Omental fat pad (tissue), 4 donors: ENCODE data around the gene ZNF780A. TPM values are rescaled to one million over a fixed set of nuclear protein-coding genes. Genes with fewer than 3 reads are reported as not detected.

Source experiments
- ATAC-seq: fragments of 150-250 bp; one replicate; pipeline ENCODE4 v1.9.1; 2016; ENCODE audit warnings: mild to moderate bottlenecking, moderate library complexity; ENCODE audit not compliant: low FRiP score
- DNase-seq: peaks from one replicate; pipeline ENCODE4 v3.0.0-alpha.2; 2019; ENCODE audit warnings: low spot score
- total RNA-seq, 4 donors: library from RNA; depleted of rRNA; stranded (reverse); fragments of >200 nt; gene quantifications; one replicate each; pipeline ENCODE4 v1.1.0, GENCODE V29; 2016
- TF ChIP-seq, protein P1 (sequence below), 3 donors: fragments of 450-650 bp; IDR thresholded peaks; one replicate each; pipeline ENCODE4 v1.5.1; 2016 to 2017; ENCODE audit warnings: antibody characterized with exemption in 3 of 3, mild to moderate bottlenecking in 3 of 3, moderate library complexity in 2 of 3

ZNF780A gene
- total RNA-seq: 10 to 100 TPM in 3 of 4 donors, 1 to 10 TPM in 1; 4.8 to 14.7 (median 11.4) TPM

DNA sequence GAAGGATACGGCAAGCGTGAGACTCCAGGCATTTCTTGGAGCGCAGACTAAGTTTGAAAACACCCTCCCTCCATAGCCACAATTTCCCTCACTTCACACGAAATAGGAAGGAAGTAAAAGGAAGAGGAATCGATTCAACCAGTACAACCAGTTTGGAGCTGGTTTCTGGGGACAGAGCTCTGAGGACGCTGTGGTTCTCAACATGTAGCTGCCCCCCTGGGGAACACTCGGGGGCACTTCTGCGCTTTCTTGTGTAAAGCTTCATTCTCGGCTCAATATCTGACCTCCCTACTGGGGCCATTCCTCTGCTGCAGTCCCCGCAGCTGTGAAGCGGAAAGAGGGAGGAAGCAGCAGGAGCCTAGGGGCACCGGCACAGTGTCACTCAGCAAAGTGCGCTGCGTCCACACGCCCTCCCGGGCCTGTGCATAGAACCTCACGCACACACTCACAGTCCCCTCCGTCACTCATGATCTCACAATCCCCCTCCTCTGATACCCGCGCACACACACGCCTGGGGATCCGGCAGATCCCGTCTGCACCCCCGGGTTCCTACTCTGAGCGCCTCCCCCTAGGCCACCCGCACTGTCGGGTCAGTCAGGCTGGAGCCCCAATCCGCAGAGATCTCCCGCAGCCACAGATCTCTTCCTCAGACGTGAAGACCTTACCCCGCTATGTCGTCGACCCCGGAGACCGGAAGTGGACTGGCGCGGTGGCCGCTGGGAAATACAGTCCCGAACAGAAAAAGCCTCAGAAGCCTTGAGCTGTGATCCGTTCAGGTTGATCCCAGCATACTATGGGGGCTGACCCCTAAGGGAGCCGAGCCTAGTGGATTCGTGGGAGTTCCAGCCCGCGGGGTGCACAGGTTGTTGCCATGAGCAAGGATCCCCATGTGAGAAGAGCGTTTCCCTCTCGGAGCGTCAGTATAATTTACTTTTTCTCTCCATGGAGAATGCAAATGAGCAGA is at the start of gene ZNF780A:
ZNF780A (minus strand) TSS at position 703 of the 964 bp plus-strand sequence. CDS start 6,190 bp downstream, outside the sequence.
- peak; percentile 46 for DNase-seq
- ATAC-seq: peak; percentile 95
- TF ChIP-seq, protein P1, sequence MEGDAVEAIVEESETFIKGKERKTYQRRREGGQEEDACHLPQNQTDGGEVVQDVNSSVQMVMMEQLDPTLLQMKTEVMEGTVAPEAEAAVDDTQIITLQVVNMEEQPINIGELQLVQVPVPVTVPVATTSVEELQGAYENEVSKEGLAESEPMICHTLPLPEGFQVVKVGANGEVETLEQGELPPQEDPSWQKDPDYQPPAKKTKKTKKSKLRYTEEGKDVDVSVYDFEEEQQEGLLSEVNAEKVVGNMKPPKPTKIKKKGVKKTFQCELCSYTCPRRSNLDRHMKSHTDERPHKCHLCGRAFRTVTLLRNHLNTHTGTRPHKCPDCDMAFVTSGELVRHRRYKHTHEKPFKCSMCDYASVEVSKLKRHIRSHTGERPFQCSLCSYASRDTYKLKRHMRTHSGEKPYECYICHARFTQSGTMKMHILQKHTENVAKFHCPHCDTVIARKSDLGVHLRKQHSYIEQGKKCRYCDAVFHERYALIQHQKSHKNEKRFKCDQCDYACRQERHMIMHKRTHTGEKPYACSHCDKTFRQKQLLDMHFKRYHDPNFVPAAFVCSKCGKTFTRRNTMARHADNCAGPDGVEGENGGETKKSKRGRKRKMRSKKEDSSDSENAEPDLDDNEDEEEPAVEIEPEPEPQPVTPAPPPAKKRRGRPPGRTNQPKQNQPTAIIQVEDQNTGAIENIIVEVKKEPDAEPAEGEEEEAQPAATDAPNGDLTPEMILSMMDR (IDR thresholded peaks at IDR 0.05): no peak

DNA sequence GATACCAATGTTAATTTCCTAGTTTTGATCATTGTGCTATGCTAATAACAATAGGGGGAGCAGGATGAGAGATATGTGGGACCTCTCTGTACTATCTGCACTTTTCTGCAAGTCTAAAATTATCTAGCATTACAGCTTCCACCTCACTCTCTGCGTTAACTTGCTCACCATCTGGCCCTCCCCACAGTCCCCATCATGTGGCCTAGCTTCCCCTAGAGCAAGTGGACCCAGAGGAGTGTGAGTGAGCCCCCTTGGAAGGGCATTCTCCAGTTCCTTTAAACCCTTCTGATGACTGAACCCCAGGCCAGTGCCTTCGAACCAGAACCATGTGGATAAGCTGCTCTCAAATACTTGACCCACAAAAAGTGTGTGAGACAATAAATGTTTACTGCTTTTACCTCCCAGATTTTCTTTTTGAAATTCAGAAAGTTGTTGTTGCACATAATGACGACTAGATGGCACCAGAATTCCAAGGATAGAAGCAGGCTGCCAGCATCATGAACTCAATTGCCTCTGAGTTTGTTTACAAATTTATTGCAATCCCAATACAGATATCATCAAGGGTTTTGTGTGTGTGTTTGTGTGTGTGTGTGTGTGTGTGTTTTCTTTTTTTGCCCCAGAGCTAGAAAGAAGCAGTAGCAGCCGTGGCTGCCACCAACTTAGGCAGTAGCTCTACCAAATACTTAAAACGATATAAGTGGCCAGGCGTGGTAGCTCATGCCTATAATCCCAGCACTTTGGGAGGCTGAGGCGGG is 49.0 kb upstream of the ZNF780A start:
- DNase-seq (no peak), ATAC-seq (no peak)
- TF ChIP-seq, protein P1 (IDR thresholded peaks at IDR 0.05): peak in 1 of 3 donors; percentile 18

DNA sequence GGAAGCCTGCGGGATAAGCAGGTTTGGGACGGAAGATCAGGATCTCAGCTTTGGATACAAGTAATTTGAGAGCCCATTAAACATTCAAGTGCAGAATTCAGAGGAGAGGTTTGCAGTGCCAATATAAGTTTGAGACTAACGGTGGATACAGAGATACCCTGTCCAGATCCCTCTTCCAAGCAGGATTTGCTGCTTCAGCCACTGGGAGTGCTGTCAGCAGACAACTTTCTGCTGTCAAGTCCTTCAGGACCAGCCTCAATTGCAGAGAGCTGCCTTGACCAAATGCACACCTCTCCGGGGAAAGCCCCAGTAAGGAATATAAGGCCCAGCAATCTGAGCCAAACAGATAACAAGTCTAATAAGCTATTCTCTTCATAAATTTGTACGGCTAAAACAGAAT is 46.1 kb upstream of the ZNF780A start:
- TF ChIP-seq, protein P1 (IDR thresholded peaks at IDR 0.05): no peak
- no peak for ATAC-seq
- no peak for DNase-seq

DNA sequence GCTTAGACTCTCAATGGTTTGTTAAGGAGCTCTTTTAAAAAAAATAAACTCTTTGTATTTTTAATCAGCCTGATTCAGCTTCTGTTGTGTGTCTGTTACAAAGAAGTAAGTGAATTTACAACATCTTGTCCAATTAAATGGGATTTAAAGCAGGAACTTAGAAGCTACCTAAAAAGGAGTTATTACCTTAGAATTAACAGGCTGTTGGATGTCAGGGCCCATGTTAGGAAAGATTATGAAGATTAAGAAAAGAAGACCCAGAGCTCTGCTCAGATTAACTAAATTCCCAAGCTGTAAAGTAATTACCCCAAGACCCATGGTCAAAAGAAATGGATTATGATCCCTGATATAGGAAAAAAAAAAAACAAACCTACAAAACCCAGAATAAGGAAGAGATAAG is 44.1 kb upstream of the ZNF780A start:
- no peak for DNase-seq
- no peak for ATAC-seq
- TF ChIP-seq, protein P1 (IDR thresholded peaks at IDR 0.05): no peak

DNA sequence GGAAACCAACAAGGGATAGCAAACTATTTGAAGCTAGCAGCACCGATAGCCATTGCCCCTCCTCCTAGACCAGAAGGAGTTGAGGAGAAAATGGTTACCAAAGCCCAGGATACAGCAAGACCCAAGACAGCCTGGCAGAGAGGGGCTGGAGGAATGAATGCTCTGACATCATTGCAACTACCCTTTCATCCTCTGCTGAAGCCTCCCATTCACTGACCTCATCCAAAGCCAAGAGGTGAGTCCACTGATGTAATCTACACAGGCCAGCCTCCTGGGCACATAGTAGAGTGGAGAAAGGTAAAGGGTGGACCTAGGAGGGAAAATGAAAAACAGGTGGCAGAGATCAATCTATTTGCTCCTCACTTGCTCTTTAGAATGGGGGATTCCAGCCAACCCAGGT is 42.7 kb upstream of the ZNF780A start:
- DNase-seq (no peak), ATAC-seq (no peak)
- TF ChIP-seq, protein P1 (IDR thresholded peaks at IDR 0.05): no peak

DNA sequence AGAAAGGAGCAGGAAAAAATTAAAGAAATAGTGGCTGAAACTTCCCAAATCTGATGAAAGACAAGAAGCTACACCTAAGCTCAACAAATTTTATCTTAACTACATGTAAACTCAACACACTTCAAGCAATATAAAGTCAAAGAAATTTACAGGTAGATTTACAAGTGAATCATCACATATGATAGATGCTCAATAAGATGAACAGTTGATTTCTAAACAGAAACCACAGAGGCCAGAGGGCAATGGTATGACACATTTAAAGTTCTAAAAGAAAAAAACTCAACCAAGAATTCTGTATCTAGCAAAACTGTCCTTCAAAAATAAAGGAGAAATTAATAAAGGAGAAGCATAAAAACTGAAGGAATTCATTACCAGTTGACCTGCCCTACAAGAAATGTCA is 39.3 kb upstream of the ZNF780A start:
- no peak for ATAC-seq
- TF ChIP-seq, protein P1 (IDR thresholded peaks at IDR 0.05): no peak
- DNase-seq: no peak
